Fibroblast of mammary gland (primary cell): ENCODE measurements around the gene SP140L.

ENCODE experiments used
- DNase-seq: peaks from one replicate; pipeline ENCODE4 v3.0.0-alpha.2; 2010; ENCODE audit warnings: low read depth
- H3K4me3 ChIP-seq: 2 replicates; pipeline ENCODE4 v1.5.1; 2011; ENCODE audit warnings: low read depth, mild to moderate bottlenecking, low read length, moderate library complexity; ENCODE audit not compliant: control insufficient read depth
- CTCF ChIP-seq: conservative IDR thresholded peaks from 2 replicates; pipeline ENCODE4 v1.5.1; 2011; ENCODE audit warnings: low read depth, low read length, inconsistent platforms; ENCODE audit not compliant: control insufficient read depth, insufficient read depth

SP140L gene

GRCh38 chr2:230347659-230348305 lies 20.8 kb downstream of the SP140L start:
- peak; percentile 31 for DNase-seq
- no peak overlapping the region for H3K4me3 ChIP-seq
- no peak for TF ChIP-seq CTCF

- no peak for DNase-seq
- no peak for TF ChIP-seq CTCF
- no peak overlapping the region for H3K4me3 ChIP-seq
Measured at GRCh38 chr2:230348787-230349186, 21.8 kb downstream of the SP140L start.

GRCh38 chr2:230356084-230356483 lies 29.1 kb downstream of the SP140L start:
- TF ChIP-seq CTCF = no peak
- H3K4me3 ChIP-seq = no peak overlapping the region
- peak; percentile 72 for DNase-seq

- peak; percentile 62 for DNase-seq
- H3K4me3 ChIP-seq = no peak overlapping the region
- TF ChIP-seq CTCF = no peak
Measured at GRCh38 chr2:230358305-230358704, 31.3 kb downstream of the SP140L start.

GRCh38 chr2:230360028-230360427 lies 33.0 kb downstream of the SP140L start:
- TF ChIP-seq CTCF = no peak
- no peak overlapping the region for H3K4me3 ChIP-seq
- no peak for DNase-seq

GRCh38 chr2:230362030-230362691 lies 35.2 kb downstream of the SP140L start:
- no peak overlapping the region for H3K4me3 ChIP-seq
- no peak for TF ChIP-seq CTCF
- DNase-seq = no peak

- no peak for DNase-seq
- no peak for TF ChIP-seq CTCF
Measured at GRCh38 chr2:230382108-230382507, 55.1 kb downstream of the SP140L start.

More at GRCh38 chr2:230382108-230382507, 55.1 kb downstream of the SP140L start:
- no peak overlapping the region for H3K4me3 ChIP-seq
